Endodermal cell (in vitro differentiated cells): ENCODE results near the gene TEN1. TPM values are rescaled to one million over a fixed set of nuclear protein-coding genes. Genes with fewer than 3 reads are reported as not detected.

Source experiments
- DNase-seq: peaks from one replicate; pipeline ENCODE4 v3.0.0-alpha.2; 2017
- H3K27ac ChIP-seq: 2 replicates; pipeline ENCODE4 v1.5.1; 2013; ENCODE audit warnings: mild to moderate bottlenecking, low read depth, low read length, moderate library complexity
- H3K27me3 ChIP-seq: 2 replicates; pipeline ENCODE4 v1.6.1; 2013; ENCODE audit warnings: mild to moderate bottlenecking, low read length, moderate library complexity; ENCODE audit not compliant: insufficient read depth, control insufficient read depth, poor library complexity, severe bottlenecking
- H3K36me3 ChIP-seq: 2 replicates; pipeline ENCODE4 v1.7.0; 2013; ENCODE audit warnings: mild to moderate bottlenecking, low read length, moderate library complexity; ENCODE audit not compliant: control insufficient read depth, insufficient read depth
- H3K4me1 ChIP-seq: one replicate; pipeline ENCODE4 v1.7.0; 2013; ENCODE audit warnings: low read length; ENCODE audit not compliant: control insufficient read depth, insufficient read depth
- H3K4me3 ChIP-seq: 2 replicates; pipeline ENCODE4 v1.5.1; 2013; ENCODE audit warnings: mild to moderate bottlenecking, low read length, moderate library complexity
- H3K9ac ChIP-seq: 2 replicates; pipeline ENCODE4 v1.6.1; 2013; ENCODE audit warnings: mild to moderate bottlenecking, low read length, moderate library complexity; ENCODE audit not compliant: poor library complexity, severe bottlenecking; ENCODE audit errors: extremely low read depth
- H3K9me3 ChIP-seq: 2 replicates; pipeline ENCODE4 v1.6.1; 2013; ENCODE audit warnings: mild to moderate bottlenecking, low read length, moderate library complexity; ENCODE audit not compliant: control insufficient read depth
- H3K27ac Mint-ChIP-seq: 2 replicates; pipeline ENCODE4 v1.8.0; 2020; ENCODE audit warnings: mixed read lengths
- H3K27me3 Mint-ChIP-seq: 2 replicates; pipeline ENCODE4 v1.8.0; 2021; ENCODE audit warnings: mild to moderate bottlenecking, mixed read lengths; ENCODE audit not compliant: insufficient read depth
- H3K36me3 Mint-ChIP-seq: 2 replicates; pipeline ENCODE4 v1.8.0; 2020; ENCODE audit warnings: low read depth, mixed read lengths
- H3K4me1 Mint-ChIP-seq: 2 replicates; pipeline ENCODE4 v1.8.0; 2020; ENCODE audit warnings: mixed read lengths
- H3K4me3 Mint-ChIP-seq: 2 replicates; pipeline ENCODE4 v1.8.0; 2020; ENCODE audit warnings: mild to moderate bottlenecking, moderate library complexity, mixed read lengths
- H3K9me3 Mint-ChIP-seq: 2 replicates; pipeline ENCODE4 v1.8.0; 2020; ENCODE audit warnings: mild to moderate bottlenecking, mixed read lengths
- CTCF ChIP-seq: fragments of 200-600 bp; sonication (generic); conservative IDR thresholded peaks from 2 replicates; pipeline ENCODE4 v1.5.0; 2021; ENCODE audit warnings: antibody characterized with exemption, mild to moderate bottlenecking
- WGBS, 2 experiments: methylation state at CpG; one replicate each; pipeline versions ENCODE4 v1.1.5 to v1.1.7; 2013; ENCODE audit warnings: missing lambda C conversion rate in 2 of 2, mixed read lengths in 1 of 2; ENCODE audit not compliant: insufficient coverage in 1 of 2, insufficient read length in 1 of 2; 5-methylcytosine and 5-hydroxymethylcytosine counted together
- total RNA-seq, 2 donors: library from RNA; stranded (reverse); fragmentation: NEBNext Ultra II Directional in 1 of 2; extraction: Animal tissue kit (Norgen Biotek cat#: 25700) in 1 of 2; gene quantifications; 2 replicates in 1 of 2; 3 replicates in 1 of 2; pipeline ENCODE4 v1.2.1, GENCODE V29; 2021

TEN1 gene
- total RNA-seq, 2 donors from 2014 or later: 12.1 to 15.3 TPM

DNA sequence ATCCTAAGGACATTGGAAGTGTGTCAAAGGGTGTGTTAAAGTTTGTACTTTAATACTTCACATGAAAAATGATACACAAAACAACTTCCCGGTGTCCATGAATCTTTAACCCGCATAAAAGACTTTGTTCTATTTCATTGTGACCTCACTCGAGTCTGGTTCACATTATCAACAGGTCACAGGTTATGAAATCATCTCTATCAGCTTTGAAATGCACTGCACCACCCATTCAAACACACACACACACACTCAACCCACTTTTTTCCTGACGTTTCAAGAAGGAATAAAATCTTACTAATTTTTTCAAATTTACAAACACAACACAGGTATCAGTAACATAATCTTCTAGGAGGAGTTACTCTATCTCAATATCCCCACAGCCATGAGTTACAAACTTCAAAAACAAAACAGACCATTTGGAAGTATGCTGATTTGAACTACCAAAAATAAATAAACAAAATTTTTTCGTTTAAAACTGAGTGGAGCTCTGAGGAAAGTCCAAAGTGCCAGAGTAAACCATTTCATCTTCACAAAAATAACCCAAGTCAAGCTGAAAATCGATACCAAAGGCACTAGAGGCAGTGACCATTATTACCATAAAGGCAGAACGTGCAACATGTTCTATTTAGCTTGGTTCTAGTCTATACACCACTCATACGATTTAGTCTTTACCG, 2.7 kb upstream of the TEN1 start:
- Mint-ChIP-seq H3K4me1 (peaks cover 24% of the 10 kb centered on the region), H3K4me3 (peak overlapping the region; percentile 96), H3K27me3 (no peaks in the 10 kb centered on the region), H3K9me3 (no peaks in the 10 kb centered on the region), H3K36me3 (peaks cover 44% of the 10 kb centered on the region), H3K27ac (no peak overlapping the region)
- Histone ChIP-seq H3K9me3 (no peaks in the 10 kb centered on the region), H3K9ac (no peak overlapping the region), H3K4me3 (peak overlapping the region; percentile 96), H3K27me3 (no peaks in the 10 kb centered on the region), H3K4me1 (peaks cover 4% of the 10 kb centered on the region), H3K27ac (no peak overlapping the region), H3K36me3 (peaks cover 53% of the 10 kb centered on the region)
- WGBS, 2 experiments: 92 to 95% methylated on average over 8 to 9 of the region's 9 CpGs
- no peak for DNase-seq
- TF ChIP-seq CTCF: no peak

GRCh38 chr17:75979705-75980187, 706 bp downstream of the TEN1 start:
- peaks cover 4% of the 10 kb centered on the region for H3K4me1 ChIP-seq
- peak overlapping the region; percentile 97 for H3K27ac ChIP-seq
- Mint-ChIP-seq H3K9me3 (no peaks in the 10 kb centered on the region), H3K4me1 (peaks cover 50% of the 10 kb centered on the region), H3K36me3 (peaks cover 20% of the 10 kb centered on the region), H3K27ac (peak overlapping the region; percentile 100), H3K4me3 (peak overlapping the region; percentile 96), H3K27me3 (no peaks in the 10 kb centered on the region)
- H3K36me3 ChIP-seq: peaks cover 26% of the 10 kb centered on the region
- no peak for TF ChIP-seq CTCF
- whole genome bisulfite sequencing, 2 experiments: 13 to 16% methylated on average over 17 to 19 of the region's 19 CpGs
- peak overlapping the region; percentile 94 for H3K9ac ChIP-seq
- no peaks in the 10 kb centered on the region for H3K9me3 ChIP-seq
- no peaks in the 10 kb centered on the region for H3K27me3 ChIP-seq
- DNase-seq: no peak
- H3K4me3 ChIP-seq: peak overlapping the region; percentile 96

GRCh38 chr17:75980188-75981018, 1.4 kb downstream of the TEN1 start:
- H3K36me3 Mint-ChIP-seq: peaks cover 17% of the 10 kb centered on the region
- DNase-seq: no peak
- peaks cover 25% of the 10 kb centered on the region for H3K36me3 ChIP-seq
- H3K4me1 Mint-ChIP-seq: peaks cover 51% of the 10 kb centered on the region
- H3K27me3 Mint-ChIP-seq: no peaks in the 10 kb centered on the region
- H3K9me3 ChIP-seq: no peaks in the 10 kb centered on the region
- peaks cover 4% of the 10 kb centered on the region for H3K4me1 ChIP-seq
- H3K27me3 ChIP-seq: no peaks in the 10 kb centered on the region
- H3K27ac ChIP-seq: peak overlapping the region; percentile 97
- H3K4me3 ChIP-seq: peak overlapping the region; percentile 96
- H3K27ac Mint-ChIP-seq: peak overlapping the region; percentile 100
- WGBS, 2 experiments: 90 to 92% methylated on average over 10 to 16 of the region's 18 CpGs
- peak overlapping the region; percentile 94 for H3K9ac ChIP-seq
- no peaks in the 10 kb centered on the region for H3K9me3 Mint-ChIP-seq
- TF ChIP-seq CTCF: no peak
- H3K4me3 Mint-ChIP-seq: peak overlapping the region; percentile 96
